Stimulated activated CD8-positive, alpha-beta memory T cell treated with anti-CD3 and anti-CD28 coated beads, Interleukin-7, amount 100 ng/mL, for 1 hour (primary cell): Measurements from ENCODE around the gene PEAK1.

Source experiments
- DNase-seq, 2 donors: peaks; one replicate each; pipeline ENCODE4 v3.0.0-alpha.2; 2020; ENCODE audit warnings: low read depth in 2 of 2

The PEAK1 gene

DNA sequence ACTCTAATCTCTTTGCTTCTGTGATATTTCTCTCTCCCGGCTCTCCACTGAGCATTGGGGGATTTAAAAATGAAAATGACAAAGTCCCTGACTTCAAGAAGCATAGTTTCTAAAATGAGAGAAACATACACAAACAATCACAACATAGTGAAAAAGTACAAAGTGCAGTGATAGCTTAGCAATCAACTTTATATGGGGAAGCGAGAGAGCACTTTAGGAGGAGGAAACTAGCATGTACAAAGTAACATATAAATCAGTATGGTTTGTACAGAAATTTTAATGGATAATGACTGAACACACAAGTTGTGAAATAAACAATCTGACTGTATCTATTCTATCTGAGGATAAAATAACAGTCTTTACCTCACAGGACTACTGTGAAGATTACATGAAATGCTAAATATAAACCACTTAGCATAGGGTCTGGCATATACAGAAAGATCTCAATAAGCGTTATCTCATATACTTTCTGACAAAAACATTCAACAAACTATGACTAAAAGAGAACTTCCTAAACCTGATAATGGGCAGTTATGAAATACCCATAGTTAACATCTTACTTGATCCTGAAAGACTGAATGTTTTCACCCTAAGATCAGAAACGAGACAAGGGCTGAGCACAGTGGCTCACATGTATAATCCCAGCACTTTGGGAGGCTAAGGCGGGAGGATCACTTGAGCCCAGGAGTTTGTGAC is 61.2 kb downstream of the PEAK1 start:
- DNase-seq, result no peak

GRCh38 chr15:77356305-77356704 is 63.6 kb downstream of the PEAK1 start:
- DNase-seq, result no peak

GRCh38 chr15:77355321-77355720 is 64.6 kb downstream of the PEAK1 start:
- DNase-seq, result no peak

DNA sequence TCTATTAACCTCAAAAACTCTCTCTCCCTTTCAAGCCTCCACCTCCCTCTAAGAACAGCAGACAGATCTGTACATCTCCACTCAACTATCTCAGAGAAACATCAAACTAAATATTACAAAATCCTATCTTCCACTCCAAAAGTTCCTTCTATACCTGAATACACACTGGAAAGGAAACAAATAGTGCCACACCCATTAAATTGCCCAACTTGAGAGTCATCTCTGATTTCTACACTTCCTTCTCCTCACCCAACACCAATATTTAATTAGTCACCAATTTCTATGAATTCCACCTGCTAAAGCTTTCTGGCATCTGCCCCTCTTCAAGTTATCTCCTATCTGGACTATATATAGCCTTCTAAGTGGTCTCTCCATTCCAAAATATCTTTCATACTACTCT is 65.8 kb downstream of the PEAK1 start:
- no peak for DNase-seq

GRCh38 chr15:77352887-77353286 is 67.0 kb downstream of the PEAK1 start:
- no peak for DNase-seq

DNA sequence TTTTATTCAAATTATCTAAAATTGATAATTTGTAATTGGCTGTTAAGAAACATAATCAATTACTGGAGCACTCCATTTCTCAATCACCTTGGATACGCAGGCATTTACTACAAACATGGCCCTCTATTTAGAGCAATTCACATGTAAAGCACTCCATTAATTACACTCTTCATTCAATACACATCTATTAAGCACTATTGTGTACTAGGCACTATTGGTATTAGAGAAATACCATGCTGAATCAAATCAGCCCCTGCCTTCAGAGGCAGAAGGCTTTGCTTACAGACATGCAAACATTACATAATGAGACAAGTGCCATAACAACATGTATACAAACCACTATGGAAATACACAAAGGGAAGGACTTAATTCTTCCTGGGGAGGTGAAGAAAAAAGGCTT is 69.1 kb downstream of the PEAK1 start:
- DNase-seq, result no peak

- DNase-seq, result no peak
Measured at GRCh38 chr15:77349666-77350065, 70.2 kb downstream of the PEAK1 start.

DNA sequence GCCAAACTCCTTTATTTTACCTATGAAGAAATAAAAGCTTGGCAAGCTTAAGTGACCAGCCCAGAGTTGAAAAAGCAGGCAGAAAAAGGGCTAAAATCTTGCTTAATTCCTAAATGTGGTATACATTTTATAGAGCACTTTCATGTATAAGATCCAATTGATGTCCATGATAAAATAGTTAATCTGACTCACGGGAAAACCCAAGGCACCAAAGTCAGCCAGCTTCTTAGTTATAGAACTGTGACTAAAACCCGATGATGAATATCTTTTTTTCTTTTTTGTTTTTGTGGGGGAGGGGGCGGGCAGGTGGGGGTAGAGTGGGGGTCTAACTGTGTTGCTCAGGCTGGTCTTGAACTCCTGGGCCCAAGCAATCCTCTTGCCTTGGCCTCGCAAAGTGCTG is 71.4 kb downstream of the PEAK1 start:
- no peak for DNase-seq

DNA sequence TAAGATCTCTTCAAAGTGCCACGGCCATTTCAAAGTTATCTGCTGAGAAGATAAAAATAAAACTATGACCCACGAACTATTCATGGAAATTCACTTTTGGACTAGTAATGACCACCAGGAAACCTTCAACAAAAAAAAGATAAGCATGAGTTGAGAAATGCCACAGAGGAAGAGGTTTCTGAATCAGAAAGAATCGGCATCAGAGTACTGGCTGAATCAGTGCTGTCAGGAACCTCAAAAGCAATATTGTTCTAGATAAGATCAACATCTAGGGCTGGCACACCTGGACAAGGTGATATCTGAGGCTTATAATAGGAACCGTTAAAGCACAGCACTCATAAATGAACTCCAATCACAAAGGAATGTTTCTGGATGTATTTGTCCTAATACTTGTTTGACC is 72.7 kb downstream of the PEAK1 start:
- DNase-seq, result no peak

DNA sequence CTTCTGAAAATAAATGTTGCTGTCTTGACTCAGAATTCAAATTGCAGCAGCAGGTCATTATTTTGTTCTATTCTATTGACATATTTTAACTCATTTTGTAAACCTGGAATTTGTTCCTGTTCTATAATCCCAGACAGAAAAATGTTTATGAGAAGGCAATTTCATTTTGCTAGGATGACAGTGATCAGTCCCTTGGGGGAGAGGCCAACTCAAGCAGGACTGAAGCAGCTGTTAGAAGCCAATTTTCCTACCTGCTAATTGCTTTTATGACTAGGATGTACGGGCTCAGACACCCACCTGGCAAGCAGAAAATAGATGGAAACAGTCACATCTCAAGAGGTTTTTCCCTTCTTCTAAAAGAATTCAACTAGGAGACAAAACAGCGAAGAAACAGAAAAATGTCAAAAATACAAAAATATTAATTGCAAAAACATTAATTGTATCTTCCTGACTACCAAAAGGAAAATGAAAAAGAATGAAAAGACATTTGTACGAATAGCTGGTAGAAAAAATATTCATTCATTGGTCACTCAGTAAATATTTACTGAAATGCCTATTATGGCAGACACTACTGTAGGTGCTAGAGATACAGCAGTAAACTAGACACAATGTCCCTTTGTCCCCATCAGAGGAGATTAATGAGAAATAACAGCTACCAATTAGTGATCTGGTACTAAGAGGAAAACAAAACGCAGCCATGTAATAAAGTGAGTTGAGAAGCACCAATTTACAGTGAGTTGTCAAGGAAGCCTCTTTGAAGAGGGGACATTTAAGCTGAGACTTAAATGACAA is 73.5 kb downstream of the PEAK1 start:
- no peak for DNase-seq

DNA sequence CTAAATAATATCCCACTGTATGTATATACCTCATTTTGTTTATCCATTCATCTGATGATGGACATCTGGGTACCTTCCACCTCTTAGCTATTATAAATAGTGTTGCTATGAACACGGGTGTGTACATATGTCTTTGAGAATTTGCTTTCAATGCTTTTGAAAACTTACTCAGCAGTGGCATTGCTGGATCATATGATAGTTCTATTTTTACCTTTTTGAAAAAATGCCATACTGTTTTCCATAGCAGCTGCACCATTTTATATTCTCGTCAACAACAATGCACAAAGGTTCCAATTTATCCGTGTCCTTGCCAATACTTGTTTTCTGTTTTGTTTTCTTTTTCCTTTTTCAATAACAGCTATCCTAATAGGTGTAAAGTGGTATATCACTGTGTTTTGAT is 77.1 kb downstream of the PEAK1 start:
- no peak for DNase-seq

DNA sequence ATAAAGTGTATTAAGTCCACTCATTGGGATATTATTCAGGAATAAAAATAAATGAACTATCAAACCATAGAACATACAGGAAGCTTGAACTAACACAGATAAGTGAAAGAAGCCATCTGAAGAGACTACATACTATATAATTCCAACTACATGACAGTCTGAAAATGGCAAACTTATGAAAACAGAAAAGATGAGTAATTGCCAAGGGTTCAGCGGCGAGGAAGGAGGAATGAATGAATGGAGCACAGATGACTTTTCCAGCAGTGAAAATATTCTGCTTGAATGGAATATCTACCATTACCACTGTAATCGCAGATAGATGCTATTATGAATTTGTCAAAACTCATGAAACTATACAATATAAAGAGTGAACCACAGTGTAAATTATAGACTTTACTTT is 79.7 kb downstream of the PEAK1 start:
- no peak for DNase-seq

DNA sequence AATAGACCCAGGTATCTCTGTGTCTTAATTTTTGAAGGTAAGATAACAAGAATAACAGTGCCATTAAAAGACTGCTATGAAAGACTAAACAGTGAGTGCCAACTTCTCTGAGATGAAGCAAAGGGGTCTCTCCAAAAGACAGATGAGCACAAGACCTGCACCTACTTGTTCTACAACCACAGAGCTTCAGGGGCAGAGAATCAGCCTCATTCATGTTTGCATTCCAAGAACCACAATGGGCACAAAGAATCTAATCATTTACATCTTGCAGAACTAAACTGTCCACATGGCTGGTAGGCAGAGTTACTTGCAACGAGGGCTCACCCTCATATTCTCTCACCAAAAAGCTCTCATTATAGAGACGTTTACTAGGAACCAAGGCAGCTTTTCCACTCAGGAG is 83.9 kb downstream of the PEAK1 start:
- no peak for DNase-seq

GRCh38 chr15:77335298-77335697 is 84.6 kb downstream of the PEAK1 start:
- no peak for DNase-seq

DNA sequence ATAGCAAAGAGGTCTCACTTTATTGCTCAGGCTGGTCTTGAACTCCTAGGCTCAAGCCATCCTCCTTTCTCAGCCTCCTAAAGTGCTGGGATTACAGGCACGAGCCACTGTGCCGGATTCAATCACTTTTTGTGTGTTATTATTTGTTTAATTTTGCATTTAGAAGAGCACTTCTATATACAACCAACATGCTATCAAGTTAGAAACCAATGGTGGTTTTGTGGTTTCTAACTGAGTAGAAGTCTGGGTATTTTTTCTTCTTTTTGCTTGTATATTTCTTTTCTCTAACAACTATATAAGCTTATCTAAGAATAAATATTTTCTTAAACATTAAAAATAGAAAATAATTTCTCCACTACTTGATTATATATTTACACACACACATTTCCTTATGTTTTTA is 86.7 kb downstream of the PEAK1 start:
- DNase-seq, result no peak

DNA sequence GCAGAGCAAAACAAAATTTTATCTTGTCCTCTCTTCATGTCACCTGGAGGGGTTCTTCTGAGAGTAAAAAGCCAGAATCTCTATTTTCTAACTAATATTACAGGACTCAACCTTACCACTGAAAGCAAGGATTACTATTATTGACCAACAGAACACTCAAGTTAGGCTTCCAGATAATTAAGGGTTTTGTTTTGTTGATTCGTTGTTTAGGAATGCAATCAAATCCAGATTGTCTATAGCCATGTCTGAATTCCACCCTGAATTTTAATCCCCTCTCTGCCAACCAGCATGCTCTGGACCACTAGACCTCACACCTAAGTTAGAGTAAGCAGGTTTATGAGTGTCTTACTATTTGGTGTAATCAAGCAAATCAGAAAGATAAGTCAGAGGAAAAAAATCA is 90.7 kb downstream of the PEAK1 start:
- no peak for DNase-seq

GRCh38 chr15:77327844-77328529 is 91.9 kb downstream of the PEAK1 start:
- DNase-seq, result no peak

DNA sequence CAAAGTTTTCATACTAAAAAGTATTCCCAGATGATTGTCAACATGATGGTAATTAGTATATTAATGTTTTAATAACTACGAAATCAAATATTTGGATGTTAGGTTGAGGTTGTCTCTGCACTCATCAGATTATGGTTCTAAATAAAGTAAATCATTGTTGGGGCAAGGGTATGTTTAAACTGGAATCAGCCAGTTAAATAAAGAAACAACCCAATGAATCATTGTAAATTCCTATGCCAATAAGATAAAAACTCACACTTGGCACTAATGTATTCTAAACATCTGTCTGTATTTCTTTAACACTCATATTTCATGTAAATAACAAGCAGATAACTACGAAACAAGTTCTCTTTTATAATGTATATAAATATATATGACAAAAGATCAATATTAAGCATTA is 92.7 kb downstream of the PEAK1 start:
- DNase-seq, result no peak

- no peak for DNase-seq
Measured at GRCh38 chr15:77326366-77326765, 93.5 kb downstream of the PEAK1 start.

DNA sequence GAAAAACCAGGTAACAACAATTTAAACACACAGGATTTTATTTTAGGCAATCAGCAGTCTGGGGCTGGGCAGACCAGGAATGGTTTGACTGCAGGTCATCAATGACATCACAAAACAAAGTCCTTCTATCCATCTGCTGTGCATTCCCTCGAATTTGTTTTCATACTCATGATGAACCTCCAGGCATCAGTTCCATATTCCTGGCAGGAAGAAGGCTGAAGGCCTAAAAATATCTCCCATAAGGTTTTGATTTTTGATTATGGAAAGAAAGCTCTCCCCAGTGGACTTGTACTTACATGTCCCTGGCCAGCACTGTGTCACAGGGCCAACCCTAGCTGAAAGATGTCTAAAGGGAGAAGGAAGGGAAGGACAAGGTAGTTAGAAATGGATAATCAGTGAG is 107.4 kb downstream of the PEAK1 start:
- no peak for DNase-seq

DNA sequence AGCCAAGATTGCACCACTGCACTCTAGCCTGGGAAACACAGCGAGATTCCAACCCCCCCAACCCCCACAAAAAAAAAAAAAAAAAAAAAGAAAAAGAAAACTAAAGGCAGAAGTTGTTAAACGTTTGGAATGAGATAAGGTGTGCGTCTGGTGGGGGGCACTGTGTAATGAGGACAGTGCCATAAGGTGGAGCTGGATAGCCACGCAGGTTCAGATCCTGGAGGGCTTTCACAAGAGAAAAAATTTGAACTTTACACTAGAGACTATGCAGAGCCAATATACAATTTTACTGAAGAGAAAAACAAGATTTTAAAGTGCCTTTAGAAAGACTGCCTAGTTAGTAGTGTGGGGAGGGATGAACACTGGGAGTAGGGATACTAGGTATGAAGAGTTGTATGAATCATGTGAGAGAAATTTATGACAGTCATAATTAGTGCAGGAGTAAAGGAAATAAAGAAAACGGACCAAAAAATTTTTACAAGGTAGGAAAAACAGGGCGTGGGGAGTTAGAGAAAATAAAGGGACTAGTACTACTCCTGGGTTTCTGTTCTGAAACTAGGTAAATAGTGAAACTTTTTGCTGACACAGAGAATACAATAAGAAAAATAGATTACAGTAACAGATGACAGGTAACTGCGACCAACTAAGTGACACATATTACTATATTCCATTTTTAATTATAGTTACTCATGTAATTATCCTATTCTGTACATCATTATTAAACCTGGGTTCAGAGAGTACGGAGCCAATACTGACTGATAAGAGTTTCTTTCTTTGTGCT is 108.1 kb downstream of the PEAK1 start:
- DNase-seq, result no peak

GRCh38 chr15:77311020-77311419 is 108.9 kb downstream of the PEAK1 start:
- DNase-seq, result no peak
